CD14-positive monocyte (primary cell): ENCODE data around the gene CDH16. TPM values are rescaled to one million over a fixed set of nuclear protein-coding genes. Genes with fewer than 3 reads are reported as not detected.

Source experiments
- DNase-seq, 3 donors: peaks; one replicate each; pipeline ENCODE4 v3.0.0-alpha.2; 2011 to 2022
- H2AFZ ChIP-seq: 2 replicates; pipeline ENCODE4 v1.6.0; 2012; ENCODE audit warnings: mild to moderate bottlenecking, low read depth, low read length, inconsistent platforms; ENCODE audit not compliant: insufficient read depth, poor library complexity, severe bottlenecking
- H3K27ac ChIP-seq, 2 donors: 1 replicate in 1 of 2; 2 replicates in 1 of 2; pipeline ENCODE4 v1.5.1; 2012 to 2013; ENCODE audit warnings: low read length in 2 of 2, control low read depth in 1 of 2, inconsistent platforms in 1 of 2, low read depth in 1 of 2, mild to moderate bottlenecking in 1 of 2
- H3K27me3 ChIP-seq, 2 donors: one replicate each; pipeline versions ENCODE4 v1.6.0 to v1.6.1; 2011 to 2013; ENCODE audit warnings: low read length in 2 of 2; ENCODE audit not compliant: control insufficient read depth in 2 of 2, insufficient read depth in 2 of 2
- H3K36me3 ChIP-seq, 2 donors: replicated peaks in 1 of 2; 1 replicate in 1 of 2; 2 replicates in 1 of 2; pipeline versions ENCODE4 v1.5.1 to v1.6.1; 2012 to 2013; ENCODE audit warnings: low read length in 2 of 2, control low read depth in 1 of 2, inconsistent platforms in 1 of 2, mild to moderate bottlenecking in 1 of 2; ENCODE audit not compliant: insufficient read depth in 2 of 2, control insufficient read depth in 1 of 2
- H3K4me1 ChIP-seq, 2 donors: 1 replicate in 1 of 2; 2 replicates in 1 of 2; pipeline versions ENCODE4 v1.5.1 to v1.6.1; 2012 to 2013; ENCODE audit warnings: low read length in 2 of 2, control low read depth in 1 of 2, inconsistent platforms in 1 of 2, mild to moderate bottlenecking in 1 of 2, moderate library complexity in 1 of 2; ENCODE audit not compliant: insufficient read depth in 2 of 2, control insufficient read depth in 1 of 2
- H3K4me2 ChIP-seq: replicated peaks from 2 replicates; pipeline ENCODE3; 2012; ENCODE audit warnings: low read length, moderate library complexity, mild to moderate bottlenecking; ENCODE audit not compliant: poor library complexity, severe bottlenecking; ENCODE audit errors: extremely low read depth
- H3K4me3 ChIP-seq, 3 experiments: fragments of 200-600 bp in 1 of 3; sonication (generic) in 1 of 3; replicated peaks in 1 of 3; 1 replicate in 2 of 3; 2 replicates in 1 of 3; pipeline ENCODE4 v1.5.1; 2011 to 2013; ENCODE audit warnings: low read length in 3 of 3, mild to moderate bottlenecking in 3 of 3, control low read depth in 2 of 3, low read depth in 2 of 3, inconsistent platforms in 1 of 3, moderate library complexity in 1 of 3
- H3K79me2 ChIP-seq: 2 replicates; pipeline ENCODE4 v1.6.0; 2012; ENCODE audit warnings: mild to moderate bottlenecking, control low read depth, inconsistent platforms, low read length, moderate library complexity; ENCODE audit not compliant: insufficient read depth
- H3K9ac ChIP-seq: 2 replicates; pipeline ENCODE4 v1.6.0; 2017; ENCODE audit warnings: low read length, mild to moderate bottlenecking; ENCODE audit not compliant: insufficient read depth, poor library complexity, severe bottlenecking
- H3K9me3 ChIP-seq, 2 donors: replicated peaks in 1 of 2; 1 replicate in 1 of 2; 2 replicates in 1 of 2; pipeline versions ENCODE4 v1.5.1 to v1.6.1; 2012 to 2013; ENCODE audit warnings: low read length in 2 of 2, control low read depth in 1 of 2; ENCODE audit not compliant: control insufficient read depth in 1 of 2, insufficient read depth in 1 of 2
- H4K20me1 ChIP-seq: 2 replicates; pipeline ENCODE4 v1.6.0; 2012; ENCODE audit warnings: mild to moderate bottlenecking, low read length, control low read depth, moderate library complexity; ENCODE audit not compliant: insufficient read depth
- H3K27ac Mint-ChIP-seq, 7 donors: one replicate each; pipeline ENCODE4 v1.8.0; 2020; ENCODE audit warnings: mild to moderate bottlenecking in 7 of 7, mixed read lengths in 7 of 7, moderate library complexity in 6 of 7, inconsistent platforms in 2 of 7
- H3K27me3 Mint-ChIP-seq, 3 donors: one replicate each; pipeline ENCODE4 v1.8.0; 2021 to 2022; ENCODE audit warnings: low read depth in 3 of 3, mild to moderate bottlenecking in 3 of 3, mixed read lengths in 3 of 3, moderate library complexity in 3 of 3, inconsistent platforms in 1 of 3
- H3K36me3 Mint-ChIP-seq, 2 donors: one replicate each; pipeline ENCODE4 v1.8.0; 2020; ENCODE audit warnings: mixed read lengths in 2 of 2, inconsistent platforms in 1 of 2, mild to moderate bottlenecking in 1 of 2
- H3K4me1 Mint-ChIP-seq: one replicate; pipeline ENCODE4 v1.8.0; 2020; ENCODE audit warnings: mild to moderate bottlenecking, mixed read lengths
- H3K4me3 Mint-ChIP-seq, 2 donors: one replicate each; pipeline ENCODE4 v1.8.0; 2020; ENCODE audit warnings: mild to moderate bottlenecking in 2 of 2, mixed read lengths in 2 of 2, moderate library complexity in 1 of 2
- H3K9me3 Mint-ChIP-seq, 7 donors: one replicate each; pipeline ENCODE4 v1.8.0; 2020 to 2022; ENCODE audit warnings: mixed read lengths in 7 of 7, mild to moderate bottlenecking in 6 of 7, moderate library complexity in 6 of 7, inconsistent platforms in 2 of 7
- CTCF ChIP-seq: fragments of 200-600 bp; IDR thresholded peaks from one replicate; pipeline ENCODE4 v1.8.0; 2022; ENCODE audit warnings: antibody characterized with exemption, mild to moderate bottlenecking
- WGBS: methylation state at CpG from one replicate; pipeline ENCODE4 v1.1.5; 2013; ENCODE audit warnings: missing lambda C conversion rate; ENCODE audit not compliant: insufficient coverage; 5-methylcytosine and 5-hydroxymethylcytosine counted together
- intact Hi-C, 2 donors: fragments of 100-400 bp; cut with micrococcal nuclease; formaldehyde crosslinking; loops; one replicate each; pipeline versions ENCODE4 v1.15.0 to v1.15.1; 2023
- polyA plus RNA-seq, 3 donors: library from polyadenylated mRNA; depleted of rRNA in 1 of 3; unstranded in 2 of 3; stranded (reverse) in 1 of 3; fragments of 300-500 nt in 2 of 3; fragments of >200 nt in 1 of 3; fragmentation: Illumina TruSeq in 2 of 3; gene quantifications; 1 replicate in 2 of 3; 2 replicates in 1 of 3; pipeline ENCODE4 v1.2.3, GENCODE V29; 2012 to 2021

The CDH16 gene
- polyA plus RNA-seq, 3 donors = not detected

GRCh38 chr16:66915041-66915440, 3.6 kb downstream of the CDH16 start:
- Histone ChIP-seq H3K9me3 (no peaks in the 10 kb centered on the region), H2AFZ (no peak overlapping the region), H3K27me3 (peaks cover 0 to 8% of the 10 kb centered on the region in 2 donors), H4K20me1 (no peaks in the 10 kb centered on the region), H3K9ac (no peak overlapping the region), H3K79me2 (no peaks in the 10 kb centered on the region), H3K4me3 (no peak overlapping the region), H3K36me3 (no peaks in the 10 kb centered on the region), H3K4me2 (no peak overlapping the region), H3K27ac (no peak overlapping the region), H3K4me1 (no peaks in the 10 kb centered on the region)
- Mint-ChIP-seq H3K36me3 (no peaks in the 10 kb centered on the region), H3K9me3 (no peaks in the 10 kb centered on the region), H3K4me3 (no peak overlapping the region), H3K4me1 (no peaks in the 10 kb centered on the region), H3K27me3 (peaks cover 5 to 17% (median 10%) of the 10 kb centered on the region in 3 donors), H3K27ac (no peak overlapping the region)
- TF ChIP-seq CTCF = no peak
- WGBS = 100% methylated on average over 1 of the region's 7 CpGs
- intact Hi-C loops = no loop called here
- no peak for DNase-seq

- H3K36me3 ChIP-seq = no peaks in the 10 kb centered on the region
- DNase-seq = no peak
- Mint-ChIP-seq H3K4me1 (no peaks in the 10 kb centered on the region), H3K36me3 (no peaks in the 10 kb centered on the region), H3K4me3 (no peak overlapping the region), H3K27me3 (peaks cover 3 to 12% (median 8%) of the 10 kb centered on the region in 3 donors), H3K27ac (no peak overlapping the region), H3K9me3 (no peaks in the 10 kb centered on the region)
- no peaks in the 10 kb centered on the region for H4K20me1 ChIP-seq
- no peaks in the 10 kb centered on the region for H3K79me2 ChIP-seq
- 100% methylated on average over 4 of the region's 7 CpGs for WGBS
- H3K9ac ChIP-seq = no peak overlapping the region
- no peak overlapping the region for H3K4me2 ChIP-seq
- no peaks in the 10 kb centered on the region for H3K9me3 ChIP-seq
- peaks cover 0 to 4% of the 10 kb centered on the region in 2 donors for H3K27me3 ChIP-seq
- no peak overlapping the region for H3K27ac ChIP-seq
- no peak overlapping the region for H2AFZ ChIP-seq
- intact Hi-C loops = no loop called here
- H3K4me1 ChIP-seq = no peaks in the 10 kb centered on the region
- no peak for TF ChIP-seq CTCF
- no peak overlapping the region for H3K4me3 ChIP-seq
Observed at GRCh38 chr16:66914541-66914940, 4.1 kb downstream of the CDH16 start.
